Chondrocyte (in vitro differentiated cells): ENCODE data around the gene STARD7. TPM values are rescaled to one million over a fixed set of nuclear protein-coding genes. Genes with fewer than 3 reads are reported as not detected.

Source experiments
- DNase-seq: peaks from one replicate; pipeline ENCODE4 v3.0.0; 2021; ENCODE audit warnings: mixed read lengths, low spot score
- H3K27ac Mint-ChIP-seq: one replicate; pipeline ENCODE4 v1.8.0; 2021; ENCODE audit warnings: mild to moderate bottlenecking, moderate library complexity, mixed read lengths; ENCODE audit not compliant: unreplicated experiment
- H3K27me3 Mint-ChIP-seq: 2 replicates; pipeline ENCODE4 v1.8.0; 2021; ENCODE audit warnings: low read depth, mixed read lengths
- H3K36me3 Mint-ChIP-seq: 2 replicates; pipeline ENCODE4 v1.8.0; 2021; ENCODE audit warnings: low read depth, mixed read lengths
- H3K4me1 Mint-ChIP-seq: 2 replicates; pipeline ENCODE4 v1.8.0; 2021; ENCODE audit warnings: low read depth, mild to moderate bottlenecking, mixed read lengths
- H3K4me3 Mint-ChIP-seq: one replicate; pipeline ENCODE4 v1.8.0; 2021; ENCODE audit warnings: mild to moderate bottlenecking, moderate library complexity, mixed read lengths; ENCODE audit not compliant: unreplicated experiment
- H3K9me3 Mint-ChIP-seq: 2 replicates; pipeline ENCODE4 v1.8.0; 2021; ENCODE audit warnings: low read depth, mixed read lengths
- total RNA-seq: library from RNA; stranded (reverse); gene quantifications from 3 replicates; pipeline ENCODE4 v1.2.1, GENCODE V29; 2021
- TF ChIP-seq, protein P1 (sequence below): fragments of 200-600 bp; sonication (generic); IDR thresholded peaks from 2 replicates; pipeline ENCODE4 v1.5.0; 2021; ENCODE audit warnings: antibody characterized with exemption, mild to moderate bottlenecking, moderate library complexity

STARD7 gene
- total RNA-seq, 1 donor from 2014 or later = 66.1 TPM

DNA sequence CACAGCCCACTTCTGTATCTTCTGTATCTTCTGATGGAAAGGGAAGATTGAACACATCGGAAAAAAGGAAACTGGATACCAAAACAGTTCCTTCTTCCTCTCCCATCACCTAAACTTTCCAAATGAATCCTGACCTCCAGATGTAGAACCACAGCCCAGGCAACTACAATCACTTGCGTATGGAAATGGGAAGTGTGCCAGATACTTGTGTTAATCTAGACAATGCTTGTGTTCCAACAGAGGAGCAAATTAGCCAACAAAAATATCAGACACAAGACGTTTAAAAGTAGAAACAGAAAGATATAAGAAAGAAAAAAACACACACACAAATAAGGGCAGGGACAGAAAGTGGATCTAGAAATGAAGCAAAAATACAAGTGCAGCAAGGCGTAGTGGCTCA, 32.0 kb downstream of the STARD7 start:
- no peak for DNase-seq
- peaks cover 13% of the 10 kb centered on the region for H3K4me1 Mint-ChIP-seq
- H3K36me3 Mint-ChIP-seq = no peaks in the 10 kb centered on the region
- TF ChIP-seq, protein P1, sequence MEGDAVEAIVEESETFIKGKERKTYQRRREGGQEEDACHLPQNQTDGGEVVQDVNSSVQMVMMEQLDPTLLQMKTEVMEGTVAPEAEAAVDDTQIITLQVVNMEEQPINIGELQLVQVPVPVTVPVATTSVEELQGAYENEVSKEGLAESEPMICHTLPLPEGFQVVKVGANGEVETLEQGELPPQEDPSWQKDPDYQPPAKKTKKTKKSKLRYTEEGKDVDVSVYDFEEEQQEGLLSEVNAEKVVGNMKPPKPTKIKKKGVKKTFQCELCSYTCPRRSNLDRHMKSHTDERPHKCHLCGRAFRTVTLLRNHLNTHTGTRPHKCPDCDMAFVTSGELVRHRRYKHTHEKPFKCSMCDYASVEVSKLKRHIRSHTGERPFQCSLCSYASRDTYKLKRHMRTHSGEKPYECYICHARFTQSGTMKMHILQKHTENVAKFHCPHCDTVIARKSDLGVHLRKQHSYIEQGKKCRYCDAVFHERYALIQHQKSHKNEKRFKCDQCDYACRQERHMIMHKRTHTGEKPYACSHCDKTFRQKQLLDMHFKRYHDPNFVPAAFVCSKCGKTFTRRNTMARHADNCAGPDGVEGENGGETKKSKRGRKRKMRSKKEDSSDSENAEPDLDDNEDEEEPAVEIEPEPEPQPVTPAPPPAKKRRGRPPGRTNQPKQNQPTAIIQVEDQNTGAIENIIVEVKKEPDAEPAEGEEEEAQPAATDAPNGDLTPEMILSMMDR = no peak
- H3K27ac Mint-ChIP-seq = peak overlapping the region; percentile 14
- peaks cover 1% of the 10 kb centered on the region for H3K27me3 Mint-ChIP-seq
- H3K9me3 Mint-ChIP-seq = no peaks in the 10 kb centered on the region
- H3K4me3 Mint-ChIP-seq = no peak overlapping the region

DNA sequence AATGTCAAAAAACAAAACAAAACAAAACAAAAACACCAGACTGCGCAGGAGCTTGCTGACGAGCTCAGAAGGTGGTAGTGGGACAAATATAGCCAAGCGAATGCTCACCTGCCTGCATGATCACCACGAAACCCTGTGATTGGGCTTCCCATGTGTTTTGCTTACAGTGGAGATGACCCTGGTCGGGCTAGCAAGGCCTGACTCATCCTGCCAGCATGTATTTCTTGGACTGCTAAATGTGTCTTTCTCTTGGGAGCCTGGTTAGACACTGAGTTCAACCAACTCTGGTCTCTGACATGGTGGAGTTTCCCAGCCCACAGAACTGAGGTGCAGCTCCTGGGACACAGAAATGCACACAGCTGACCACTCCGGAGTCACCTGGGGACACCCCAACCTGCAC, 32.7 kb downstream of the STARD7 start:
- H3K4me1 Mint-ChIP-seq = peaks cover 13% of the 10 kb centered on the region
- H3K27ac Mint-ChIP-seq = peak overlapping the region; percentile 24
- H3K4me3 Mint-ChIP-seq = no peak overlapping the region
- H3K27me3 Mint-ChIP-seq = peaks cover 1% of the 10 kb centered on the region
- no peaks in the 10 kb centered on the region for H3K36me3 Mint-ChIP-seq
- no peak for DNase-seq
- no peaks in the 10 kb centered on the region for H3K9me3 Mint-ChIP-seq
- TF ChIP-seq, protein P1 = no peak

DNA sequence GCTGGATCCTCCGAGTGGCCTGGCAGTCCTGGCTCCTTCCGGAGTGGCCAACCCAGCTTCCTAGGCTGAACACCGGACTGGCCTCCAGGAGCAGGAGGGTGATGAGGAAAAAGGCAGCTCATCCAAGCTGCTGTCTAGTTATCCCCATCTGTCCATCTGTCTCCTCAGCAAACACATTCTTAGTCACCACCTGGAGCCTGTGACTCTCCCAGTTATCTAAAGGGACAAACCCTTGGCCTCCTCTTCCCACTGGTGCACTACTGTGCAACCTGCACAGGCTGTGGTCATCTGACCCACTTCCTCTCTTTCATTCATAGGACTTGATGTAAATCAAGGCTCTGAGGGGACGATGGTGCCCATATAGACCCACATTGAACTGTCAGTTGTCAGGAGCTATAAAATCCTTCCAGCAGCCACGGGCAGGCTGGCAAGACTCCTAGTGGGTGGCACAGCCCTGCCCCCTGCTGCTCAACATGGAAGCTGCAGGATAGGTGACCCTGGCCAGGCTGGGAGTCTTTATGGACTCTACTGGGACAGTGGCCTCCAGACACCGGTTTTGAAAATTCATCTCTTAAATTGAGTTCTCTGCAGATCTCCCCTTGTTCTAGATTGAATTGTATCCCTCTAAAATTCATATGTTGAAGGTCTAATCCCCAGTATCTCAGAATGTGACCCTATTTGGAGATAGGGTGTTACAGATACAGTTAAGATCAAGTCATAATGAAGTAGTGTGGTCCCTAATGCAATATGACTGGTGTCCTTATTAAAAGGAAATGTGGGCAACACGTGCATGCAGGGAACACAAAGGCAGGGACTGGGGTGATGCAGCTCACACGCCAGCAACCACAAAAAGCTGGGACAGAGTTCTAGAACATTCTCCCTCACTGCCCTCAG, 34.1 kb downstream of the STARD7 start:
- H3K4me3 Mint-ChIP-seq = no peak overlapping the region
- H3K27ac Mint-ChIP-seq = no peak overlapping the region
- peaks cover 4% of the 10 kb centered on the region for H3K9me3 Mint-ChIP-seq
- DNase-seq = no peak
- H3K27me3 Mint-ChIP-seq = peaks cover 1% of the 10 kb centered on the region
- H3K4me1 Mint-ChIP-seq = peaks cover 13% of the 10 kb centered on the region
- H3K36me3 Mint-ChIP-seq = no peaks in the 10 kb centered on the region
- TF ChIP-seq, protein P1 = peak; percentile 92

DNA sequence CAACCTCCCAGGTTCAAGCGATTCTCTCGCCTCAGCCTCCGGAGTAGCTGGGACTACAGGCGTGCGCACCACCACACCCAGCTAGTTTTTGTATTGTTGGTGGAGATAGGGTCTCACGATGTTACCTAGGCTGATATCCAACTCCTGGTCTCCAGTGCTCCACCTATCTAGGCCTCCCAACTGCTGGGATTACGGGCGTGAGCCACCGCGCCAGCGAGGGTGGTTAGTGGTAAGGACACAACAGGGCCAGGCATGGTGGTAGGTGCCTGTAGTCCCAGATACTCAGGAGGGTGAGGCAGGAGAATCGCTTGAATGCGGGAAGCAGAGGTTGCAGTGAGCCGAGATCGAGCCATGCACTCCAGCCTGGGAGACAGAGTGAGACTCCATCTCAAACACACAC, 36.8 kb downstream of the STARD7 start:
- H3K27ac Mint-ChIP-seq = no peak overlapping the region

DNA sequence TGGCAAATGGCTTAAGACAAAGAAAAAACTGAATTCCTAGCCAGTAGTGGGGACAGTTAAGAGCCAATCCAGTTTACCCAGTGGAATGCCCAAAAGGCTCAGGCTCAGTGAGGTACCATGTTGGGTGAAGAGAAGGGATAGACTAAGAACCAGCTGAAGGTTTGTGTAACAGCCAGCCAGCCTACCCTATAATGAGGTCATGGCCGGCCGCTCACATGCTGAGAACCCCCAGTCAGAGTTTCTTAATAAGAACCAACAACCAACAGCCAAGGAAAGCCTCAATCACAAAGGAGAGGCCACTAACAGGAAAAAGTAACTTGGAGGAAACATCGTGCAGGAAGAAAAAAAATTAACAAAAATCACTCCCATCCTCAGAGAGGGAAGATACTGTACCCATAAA, 38.0 kb downstream of the STARD7 start:
- Mint-ChIP-seq H3K4me1 (peaks cover 9% of the 10 kb centered on the region), H3K9me3 (peaks cover 4% of the 10 kb centered on the region), H3K27ac (no peak overlapping the region)

More for the DNA sequence above, 36.8 kb downstream of the STARD7 start:
- H3K4me1 Mint-ChIP-seq = peaks cover 21% of the 10 kb centered on the region
- peaks cover 1% of the 10 kb centered on the region for H3K27me3 Mint-ChIP-seq
- no peaks in the 10 kb centered on the region for H3K36me3 Mint-ChIP-seq
- H3K4me3 Mint-ChIP-seq = no peak overlapping the region
- peaks cover 4% of the 10 kb centered on the region for H3K9me3 Mint-ChIP-seq
- TF ChIP-seq, protein P1 = no peak
- no peak for DNase-seq

More for the DNA sequence above, 38.0 kb downstream of the STARD7 start:
- no peak overlapping the region for H3K4me3 Mint-ChIP-seq
- no peak for DNase-seq
- H3K27me3 Mint-ChIP-seq = peaks cover 1% of the 10 kb centered on the region
- no peaks in the 10 kb centered on the region for H3K36me3 Mint-ChIP-seq
- TF ChIP-seq, protein P1 = no peak
